ENCODE measurements around the gene UBR2. TPM values are rescaled to one million over a fixed set of nuclear protein-coding genes. Genes with fewer than 3 reads are reported as not detected.
"Not testable (repeated sequence)": the region's sequence is repeated elsewhere in the genome, so short reads cannot be mapped to it uniquely, and the experiment has no call there.

Gene UBR2
- total RNA-seq, 2 experiments from 2014 or later: 23.9 to 28.1 TPM

DNA sequence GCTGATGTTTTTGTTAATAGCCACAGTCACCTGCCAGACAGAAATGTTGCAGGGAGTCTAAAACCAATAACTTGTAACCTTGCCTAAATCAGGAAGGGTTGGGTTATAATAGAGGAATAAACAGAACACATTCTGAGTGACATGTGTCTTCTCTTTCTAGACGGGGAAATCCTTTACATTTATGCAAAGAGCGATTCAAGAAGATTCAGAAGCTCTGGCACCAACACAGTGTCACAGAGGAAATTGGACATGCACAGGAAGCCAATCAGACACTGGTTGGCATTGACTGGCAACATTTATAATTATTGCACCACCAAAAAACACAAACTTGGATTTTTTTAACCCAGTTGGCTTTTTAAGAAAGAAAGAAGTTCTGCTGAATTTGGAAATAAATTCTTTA lies 127.0 kb downstream of the UBR2 start:
- intact Hi-C loops (cut with DNase I, micrococcal nuclease): no loop called here
- no peaks in the 10 kb centered on the region for H3K9me3 Mint-ChIP-seq (ENCODE audit: low read depth)
- H3K4me3 Mint-ChIP-seq: no peak overlapping the region
- ATAC-seq (no peak), DNase-seq (no peak)
- CTCF ChIA-PET: interaction anchor here (0.7 kb wide), 1 partner anchor 708 kb away, joined by 3 read pairs; no protein-coding TSS in a partner anchor
- H3K4me1 Mint-ChIP-seq: peaks cover 23% of the 10 kb centered on the region
- no peaks in the 10 kb centered on the region for H3K27me3 Mint-ChIP-seq
- peaks cover 39% of the 10 kb centered on the region for H3K36me3 Mint-ChIP-seq (ENCODE audit: low read depth)
- POLR2A ChIA-PET: interaction anchor here (0.7 kb wide), 1 partner anchor 239 kb away, joined by 3 read pairs; no protein-coding TSS in a partner anchor
- H3K27ac Mint-ChIP-seq: peak overlapping the region; percentile 24

GRCh38 chr6:42692137-42692911 lies 128.5 kb downstream of the UBR2 start:
- Mint-ChIP-seq H3K4me3 (no peak overlapping the region), H3K36me3 (ENCODE audit: low read depth) (peaks cover 33% of the 10 kb centered on the region), H3K9me3 (ENCODE audit: low read depth) (no peaks in the 10 kb centered on the region), H3K4me1 (peaks cover 23% of the 10 kb centered on the region), H3K27ac (peak overlapping the region; percentile 29), H3K27me3 (no peaks in the 10 kb centered on the region)
- peak; percentile 52 for ATAC-seq
- ChIA-PET CTCF (interaction anchor here (0.6 to 3.3 kb wide), 12 partner anchors 10 to 626 kb away, joined by 3 to 25 read pairs (median 4); no protein-coding TSS in a partner anchor), POLR2A (no interaction called here)
- peak; percentile 26 for DNase-seq
- intact Hi-C loops (cut with DNase I, micrococcal nuclease): no loop called here

GRCh38 chr6:42693725-42694323 lies 130.0 kb downstream of the UBR2 start:
- intact Hi-C loops (cut with DNase I, micrococcal nuclease): no loop called here
- Mint-ChIP-seq H3K27ac (peak overlapping the region; percentile 23), H3K27me3 (no peaks in the 10 kb centered on the region), H3K4me3 (no peak overlapping the region), H3K4me1 (peaks cover 23% of the 10 kb centered on the region), H3K9me3 (ENCODE audit: low read depth) (no peaks in the 10 kb centered on the region), H3K36me3 (ENCODE audit: low read depth) (peaks cover 28% of the 10 kb centered on the region)
- ATAC-seq (no peak), DNase-seq (no peak)
- CTCF ChIA-PET: interaction anchor here (1.0 to 3.3 kb wide), 2 partner anchors 31 to 203 kb away, joined by 3 to 25 read pairs; no protein-coding TSS in a partner anchor
- POLR2A ChIA-PET: no interaction called here

GRCh38 chr6:42694586-42694985 lies 130.8 kb downstream of the UBR2 start:
- POLR2A ChIA-PET: no interaction called here
- Mint-ChIP-seq H3K36me3 (ENCODE audit: low read depth) (peaks cover 24% of the 10 kb centered on the region), H3K27me3 (no peaks in the 10 kb centered on the region), H3K4me1 (peaks cover 23% of the 10 kb centered on the region), H3K27ac (no peak overlapping the region), H3K9me3 (ENCODE audit: low read depth) (no peaks in the 10 kb centered on the region), H3K4me3 (no peak overlapping the region)
- no peak for DNase-seq
- ATAC-seq: no peak
- intact Hi-C loops (cut with DNase I, micrococcal nuclease): no loop called here
- CTCF ChIA-PET: interaction anchor here (2.6 to 3.3 kb wide), 2 partner anchors 32 kb away, joined by 14 to 25 read pairs; no protein-coding TSS in a partner anchor

DNA sequence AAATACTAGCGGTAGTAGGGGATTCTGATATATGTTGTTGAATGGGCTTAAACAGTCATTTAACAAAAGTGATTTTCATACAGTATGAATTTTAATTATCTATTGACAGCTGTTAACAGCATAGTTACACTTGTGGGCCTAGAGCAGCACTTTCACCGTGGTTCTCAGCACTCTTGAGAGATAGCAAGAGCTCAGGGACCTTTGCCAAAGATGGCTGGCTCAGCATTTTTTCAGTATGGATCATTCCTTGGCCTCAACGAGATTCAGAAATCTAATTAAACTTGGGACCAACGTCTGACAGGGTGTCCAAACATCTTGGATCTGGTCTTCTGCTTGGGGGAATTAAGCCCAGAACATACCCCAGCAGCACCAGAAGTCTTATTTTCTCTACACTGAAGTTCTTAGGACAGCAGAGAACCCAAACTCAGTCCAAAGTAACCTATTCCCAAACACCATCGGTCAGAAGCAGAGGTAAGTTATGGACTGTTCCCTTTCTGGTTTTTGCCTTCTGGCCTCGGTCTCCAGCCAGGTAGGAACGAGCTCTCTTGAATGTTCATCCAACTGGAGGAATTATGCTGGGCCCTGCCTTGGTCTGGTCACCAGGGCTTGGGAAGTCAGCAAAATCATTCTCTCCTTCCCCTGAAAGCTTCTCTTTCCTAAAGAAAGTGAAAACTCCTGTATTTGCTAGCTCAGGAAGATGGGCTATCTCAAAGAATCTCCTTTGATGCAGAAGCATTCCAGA lies 132.9 kb downstream of the UBR2 start:
- intact Hi-C loops (cut with DNase I, micrococcal nuclease): no loop called here
- no peak for ATAC-seq
- peaks cover 22% of the 10 kb centered on the region for H3K4me1 Mint-ChIP-seq
- H3K4me3 Mint-ChIP-seq: no peak overlapping the region
- ChIA-PET POLR2A (no interaction called here), CTCF (interaction anchor here (0.6 to 2.6 kb wide), 4 partner anchors 23 to 35 kb away, joined by 3 to 14 read pairs (median 3); no protein-coding TSS in a partner anchor)
- H3K9me3 Mint-ChIP-seq (ENCODE audit: low read depth): no peaks in the 10 kb centered on the region
- DNase-seq: no peak
- peaks cover 13% of the 10 kb centered on the region for H3K36me3 Mint-ChIP-seq (ENCODE audit: low read depth)
- no peak overlapping the region for H3K27ac Mint-ChIP-seq
- no peaks in the 10 kb centered on the region for H3K27me3 Mint-ChIP-seq

GRCh38 chr6:42697268-42697655 lies 133.4 kb downstream of the UBR2 start:
- Mint-ChIP-seq H3K4me1 (peaks cover 21% of the 10 kb centered on the region), H3K9me3 (ENCODE audit: low read depth) (no peaks in the 10 kb centered on the region), H3K4me3 (no peak overlapping the region), H3K27ac (no peak overlapping the region), H3K27me3 (no peaks in the 10 kb centered on the region), H3K36me3 (ENCODE audit: low read depth) (peaks cover 13% of the 10 kb centered on the region)
- intact Hi-C loops (cut with DNase I, micrococcal nuclease): no loop called here
- ChIA-PET CTCF (interaction anchor here (0.7 to 0.8 kb wide), 2 partner anchors 33 to 35 kb away, joined by 3 read pairs; no protein-coding TSS in a partner anchor), POLR2A (interaction anchor here (0.5 kb wide), 1 partner anchor 92 kb away, joined by 4 read pairs; no protein-coding TSS in a partner anchor)
- no peak for DNase-seq
- no peak for ATAC-seq

DNA sequence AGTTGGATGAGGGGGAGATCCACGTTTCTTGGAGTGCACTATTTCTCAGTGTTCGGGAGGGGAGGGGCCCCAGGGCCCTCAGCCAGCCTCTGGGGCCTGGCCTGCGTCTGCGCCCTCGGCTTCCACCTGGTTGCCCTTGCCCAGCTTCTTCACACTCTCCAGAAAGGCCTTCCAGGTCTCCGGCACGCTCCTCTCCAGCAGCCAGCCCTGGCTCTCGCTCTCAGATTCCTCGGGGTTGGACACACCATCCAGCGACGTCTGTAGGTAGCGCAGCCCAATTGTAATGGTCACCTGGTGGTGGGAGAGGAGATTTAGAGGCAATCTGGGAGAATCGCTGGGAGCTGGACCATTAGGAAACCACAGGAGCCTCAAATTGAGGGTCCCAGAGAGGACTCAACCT lies 134.4 kb downstream of the UBR2 start:
- no peaks in the 10 kb centered on the region for H3K27me3 Mint-ChIP-seq
- peaks cover 10% of the 10 kb centered on the region for H3K36me3 Mint-ChIP-seq (ENCODE audit: low read depth)
- ATAC-seq (no peak), DNase-seq (no peak)
- CTCF ChIA-PET: interaction anchor here (0.8 kb wide), 1 partner anchor 28 kb away, joined by 3 read pairs; no protein-coding TSS in a partner anchor
- peaks cover 12% of the 10 kb centered on the region for H3K4me1 Mint-ChIP-seq
- no peak overlapping the region for H3K27ac Mint-ChIP-seq
- no peaks in the 10 kb centered on the region for H3K9me3 Mint-ChIP-seq (ENCODE audit: low read depth)
- intact Hi-C loops (cut with DNase I, micrococcal nuclease): no loop called here
- H3K4me3 Mint-ChIP-seq: no peak overlapping the region
- POLR2A ChIA-PET: interaction anchor here (0.6 kb wide), 1 partner anchor 318 kb away, joined by 8 read pairs; no protein-coding TSS in a partner anchor

- POLR2A ChIA-PET: no interaction called here
These were observed 138.4 kb downstream of the UBR2 start for GRCh38 chr6:42702200-42702599.

GRCh38 chr6:42702786-42703185 lies 139.0 kb downstream of the UBR2 start:
- DNase-seq; H3K9me3 Mint-ChIP-seq (ENCODE audit: low read depth); H3K27ac Mint-ChIP-seq; H3K27me3 Mint-ChIP-seq; H3K4me3 Mint-ChIP-seq; POLR2A ChIA-PET; H3K4me1 Mint-ChIP-seq; H3K36me3 Mint-ChIP-seq (ENCODE audit: low read depth); ATAC-seq; intact Hi-C loops (cut with DNase I, micrococcal nuclease): not testable (repeated sequence)
- CTCF ChIA-PET: interaction anchor here (0.9 to 1.9 kb wide), 2 partner anchors 10 to 23 kb away, joined by 5 to 6 read pairs; no protein-coding TSS in a partner anchor

More at GRCh38 chr6:42702200-42702599, 138.4 kb downstream of the UBR2 start:
- no peaks in the 10 kb centered on the region for H3K36me3 Mint-ChIP-seq (ENCODE audit: low read depth)
- no peak overlapping the region for H3K27ac Mint-ChIP-seq
- DNase-seq (peak; percentile 11), ATAC-seq (no peak)
- no peaks in the 10 kb centered on the region for H3K27me3 Mint-ChIP-seq
- H3K9me3 Mint-ChIP-seq (ENCODE audit: low read depth): no peaks in the 10 kb centered on the region
- H3K4me1 Mint-ChIP-seq: no peaks in the 10 kb centered on the region
- intact Hi-C loops (cut with DNase I, micrococcal nuclease): no loop called here
- H3K4me3 Mint-ChIP-seq: no peak overlapping the region
- CTCF ChIA-PET: interaction anchor here (0.9 to 1.9 kb wide), 4 partner anchors 10 to 198 kb away, joined by 3 to 6 read pairs (median 6); no protein-coding TSS in a partner anchor

DNA sequence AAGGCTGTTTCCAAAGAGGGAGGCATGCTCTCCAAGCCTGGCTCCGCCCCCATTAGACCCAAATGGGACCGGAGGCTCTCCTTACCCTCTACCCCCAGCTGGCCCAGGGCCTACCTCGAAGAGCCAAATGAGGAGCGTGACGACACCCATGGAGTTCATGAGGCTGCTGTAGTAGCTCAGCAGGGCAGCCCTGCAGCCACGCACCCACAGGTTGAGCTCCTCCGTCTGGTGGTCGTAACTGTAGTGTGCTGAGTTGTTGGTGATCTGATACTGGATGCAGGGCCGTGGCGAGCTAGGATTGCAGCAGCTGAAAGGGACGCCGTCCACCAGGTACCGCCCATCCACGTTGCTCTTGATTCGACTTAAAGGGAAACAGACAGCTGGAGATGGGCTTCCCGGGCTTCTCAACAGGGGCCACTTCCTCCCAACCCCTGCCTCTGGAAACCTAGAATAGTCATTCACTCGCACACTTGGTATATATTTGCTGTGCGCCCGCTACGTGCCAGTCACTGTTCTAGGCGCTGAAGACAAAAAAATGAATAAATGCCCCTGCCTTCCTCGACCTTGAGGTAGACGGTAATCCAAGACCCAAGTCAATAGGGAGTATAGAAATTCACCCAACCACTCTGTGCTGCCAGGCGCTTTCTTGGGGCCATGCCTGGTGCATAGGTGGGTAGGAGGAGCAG lies 140.6 kb downstream of the UBR2 start:
- no peak for ATAC-seq
- H3K27me3 Mint-ChIP-seq: no peaks in the 10 kb centered on the region
- H3K36me3 Mint-ChIP-seq (ENCODE audit: low read depth): no peaks in the 10 kb centered on the region
- CTCF ChIA-PET: interaction anchor here (0.5 kb wide), 1 partner anchor 194 kb away, joined by 3 read pairs; no protein-coding TSS in a partner anchor
- intact Hi-C loops (cut with DNase I, micrococcal nuclease): no loop called here
- H3K4me1 Mint-ChIP-seq: no peaks in the 10 kb centered on the region
- POLR2A ChIA-PET: interaction anchor here (0.7 kb wide), 1 partner anchor 280 kb away, joined by 6 read pairs; the partner anchor contains the start of gene PPP2R5D
- no peak overlapping the region for H3K4me3 Mint-ChIP-seq
- no peak for DNase-seq
- no peaks in the 10 kb centered on the region for H3K9me3 Mint-ChIP-seq (ENCODE audit: low read depth)
- no peak overlapping the region for H3K27ac Mint-ChIP-seq

All from activated CD4-positive, alpha-beta T cell treated with anti-CD3 and anti-CD28 coated beads for 36 hours (primary cell).